Prostate gland (tissue), 2 donors: ENCODE data around the gene AKT1. TPM values are rescaled to one million over a fixed set of nuclear protein-coding genes. Genes with fewer than 3 reads are reported as not detected.

Source experiments
- DNase-seq: peaks from one replicate; pipeline ENCODE4 v3.0.0-alpha.2; 2019; ENCODE audit warnings: low spot score
- H3K27ac ChIP-seq, 2 donors: fragments of 200-600 bp; sonication (generic); 2 replicates each; pipeline ENCODE4 v1.5.1; 2017 to 2019
- H3K27me3 ChIP-seq: fragments of 200-600 bp; sonication (generic); replicated peaks from 2 replicates; pipeline ENCODE4 v1.5.1; 2019; ENCODE audit not compliant: insufficient read depth
- H3K36me3 ChIP-seq, 2 donors: fragments of 200-600 bp; sonication (generic); 1 replicate in 1 of 2; 2 replicates in 1 of 2; pipeline versions ENCODE4 v1.5.1 to v1.8.1; 2017 to 2019
- H3K4me1 ChIP-seq: fragments of 200-600 bp; sonication (generic); replicated peaks from 2 replicates; pipeline ENCODE4 v1.5.1; 2019
- H3K4me3 ChIP-seq, 2 donors: fragments of 200-600 bp; sonication (generic); 2 replicates each; pipeline ENCODE4 v1.5.1; 2017 to 2019
- H3K9me3 ChIP-seq: fragments of 200-600 bp; sonication (generic); 2 replicates; pipeline ENCODE4 v1.5.1; 2017
- CTCF ChIP-seq, 4 experiments: fragments of 200-600 bp in 2 of 4; fragments of 450-650 bp in 2 of 4; sonication (generic) in 2 of 4; IDR thresholded peaks; 1 replicate in 3 of 4; 2 replicates in 1 of 4; pipeline ENCODE4 v1.5.1; 2016 to 2019; ENCODE audit warnings: antibody characterized with exemption in 4 of 4, mild to moderate bottlenecking in 2 of 4, moderate library complexity in 2 of 4
- WGBS: methylation state at CpG from one replicate; pipeline ENCODE4 v1.1.5; 2018; 5-methylcytosine and 5-hydroxymethylcytosine counted together
- intact Hi-C: fragments of 100-400 bp; cut with DNase I; formaldehyde crosslinking; loops from one replicate; pipeline ENCODE4 v1.14.2; 2022
- total RNA-seq, 2 donors: library from RNA; depleted of rRNA; stranded (reverse); fragments of >200 nt; gene quantifications; one replicate each; pipeline ENCODE4 v1.1.0, GENCODE V29; 2016

AKT1 gene
- total RNA-seq, 2 donors from 2014 or later, result 154 to 200 TPM

- Histone ChIP-seq H3K4me1 (no peaks in the 10 kb centered on the region), H3K36me3 (no peaks in the 10 kb centered on the region), H3K27ac (no peak overlapping the region), H3K4me3 (no peak overlapping the region), H3K27me3 (no peaks in the 10 kb centered on the region), H3K9me3 (no peaks in the 10 kb centered on the region)
- intact Hi-C loops, result no loop called here
- TF ChIP-seq CTCF (IDR thresholded peaks at IDR 0.05), result no peak
- no peak for DNase-seq
- 77% methylated on average over 17 of the region's 18 CpGs for WGBS
These were observed 73.8 kb downstream of the AKT1 start for GRCh38 chr14:104721505-104722431.

Other genes starting within 250 kb of the AKT1 start
- gene C14orf180, start 216.0 kb downstream of the AKT1 start, total RNA-seq, result under 1 TPM in 1 of 2 donors, not detected in 1; 0.32 TPM
- gene TMEM179, start 191.0 kb downstream of the AKT1 start, total RNA-seq, result 1 to 10 TPM; 1.4 to 6.0 TPM
- 100 to 1,000 TPM in 1 of 2 donors, 10 to 100 TPM in 1; 50.1 to 210 TPM for gene INF2, start 106.1 kb downstream of the AKT1 start, total RNA-seq
- 10 to 100 TPM; 18.3 to 44.4 TPM for gene ADSS1, start 71.5 kb downstream of the AKT1 start, total RNA-seq
- 100 to 1,000 TPM; 249 to 514 TPM for gene SIVA1, start 42.6 kb downstream of the AKT1 start, total RNA-seq
- 10 to 100 TPM; 28.4 to 40.9 TPM for gene ZBTB42, start 5.4 kb upstream of the AKT1 start, total RNA-seq
- gene CEP170B, start 69.5 kb upstream of the AKT1 start, total RNA-seq, result 10 to 100 TPM; 29.1 to 81.2 TPM
- gene PLD4, start 129.1 kb upstream of the AKT1 start, total RNA-seq, result 1 to 10 TPM; 1.2 to 5.4 TPM
- gene AHNAK2, start 182.6 kb upstream of the AKT1 start, total RNA-seq, result 10 to 100 TPM; 18.3 to 27.2 TPM
- 10 to 100 TPM; 15.2 to 19.3 TPM for gene CLBA1, start 190.0 kb upstream of the AKT1 start, total RNA-seq
- 10 to 100 TPM; 12.3 to 17.6 TPM for gene CDCA4, start 225.3 kb upstream of the AKT1 start, total RNA-seq